HCT116 (cell line): ENCODE measurements around the gene EI24.

Source experiments
- CTCF ChIP-seq, 3 experiments: fragments of 200-600 bp in 1 of 3; sonication (generic) in 1 of 3; IDR thresholded peaks in 2 of 3; conservative IDR thresholded peaks in 1 of 3; 2 replicates each; pipeline ENCODE4 v1.5.1; 2012 to 2017; ENCODE audit warnings: low read depth in 2 of 3, low read length in 2 of 3, antibody characterized with exemption in 1 of 3, borderline replicate concordance in 1 of 3, control low read depth in 1 of 3, mild to moderate bottlenecking in 1 of 3, mixed read lengths in 1 of 3, mixed run types in 1 of 3, moderate library complexity in 1 of 3; ENCODE audit not compliant: insufficient read depth in 1 of 3
- ELF1 ChIP-seq: IDR thresholded peaks from 2 replicates; pipeline ENCODE4 v1.6.1; 2012; ENCODE audit warnings: low read depth, borderline replicate concordance

GRCh38 chr11:125554038-125554437 is 15.2 kb upstream of the EI24 start:
- TF ChIP-seq CTCF (IDR thresholded peaks at IDR 0.05 in 2 of 3, conservative IDR thresholded peaks at IDR 0.05 in 1 of 3; ENCODE audit: borderline replicate concordance in 1 of 3, insufficient read depth in 1 of 3, low read depth in 2 of 3, low read length in 2 of 3) (peak in 2 of 3 experiments; percentile 21 to 36; a peak in 2 of 6 replicates), ELF1 (no peak)
